ENCODE measurements around the gene GGT5.
A peak's percentile ranks its signal among the peaks of the same experiment; 100 is the strongest.
"Not testable (repeated sequence)": the region's sequence is repeated elsewhere in the genome, so short reads cannot be mapped to it uniquely, and the experiment has no call there.

Gene GGT5

GRCh38 chr22:24208012-24208749, 36.7 kb downstream of the GGT5 start:
- Mint-ChIP-seq H3K9me3 (no peaks in the 10 kb centered on the region), H3K4me3 (no peak overlapping the region), H3K27ac (peak overlapping the region; percentile 73), H3K27me3 (no peaks in the 10 kb centered on the region), H3K4me1 (ENCODE audit: low read depth) (peaks cover 25% of the 10 kb centered on the region), H3K36me3 (ENCODE audit: low read depth) (no peaks in the 10 kb centered on the region)

GRCh38 chr22:24207264-24208011, 37.4 kb downstream of the GGT5 start:
- H3K4me1 Mint-ChIP-seq (ENCODE audit: low read depth) = peaks cover 25% of the 10 kb centered on the region
- no peak overlapping the region for H3K4me3 Mint-ChIP-seq
- no peaks in the 10 kb centered on the region for H3K27me3 Mint-ChIP-seq
- no peaks in the 10 kb centered on the region for H3K36me3 Mint-ChIP-seq (ENCODE audit: low read depth)
- peak overlapping the region; percentile 73 for H3K27ac Mint-ChIP-seq
- H3K9me3 Mint-ChIP-seq = no peaks in the 10 kb centered on the region

DNA sequence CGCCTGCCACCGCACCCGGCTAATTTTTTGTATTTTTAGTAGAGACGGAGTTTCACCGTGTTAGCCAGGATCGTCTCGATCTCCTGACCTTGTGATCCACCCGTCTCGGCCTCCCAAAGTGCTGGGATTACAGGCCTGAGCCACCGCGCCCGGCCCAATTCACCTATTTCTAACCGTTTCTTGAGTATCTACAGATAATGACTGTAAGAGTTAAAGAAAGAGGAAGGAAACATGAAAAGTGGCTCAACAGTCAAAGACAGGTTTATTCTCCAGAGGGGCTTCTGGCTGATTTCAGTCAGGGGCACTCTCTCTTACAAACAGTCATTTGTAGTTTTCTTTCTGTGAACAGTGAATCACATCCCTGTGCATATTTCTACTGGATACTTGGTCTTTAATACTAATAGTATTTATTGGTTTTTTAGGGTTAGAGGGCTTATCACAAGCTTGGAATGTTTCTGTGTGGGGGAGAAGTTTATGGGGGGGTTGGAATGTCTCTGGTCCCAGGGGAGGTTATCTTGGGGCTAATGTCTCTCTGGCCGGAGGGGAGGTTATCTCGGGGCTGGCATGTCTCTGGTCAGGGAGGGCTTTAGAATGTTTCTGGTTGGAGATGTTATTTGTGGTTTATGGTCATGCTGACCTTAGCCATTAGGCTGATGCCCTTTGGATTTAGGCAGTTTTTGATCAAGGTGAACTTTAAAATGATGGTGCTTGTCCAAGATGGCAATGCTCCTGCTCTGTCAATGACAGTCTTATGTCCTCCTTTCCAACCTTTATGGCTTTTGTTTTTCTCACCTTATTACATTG, 38.2 kb downstream of the GGT5 start:
- H3K4me3 Mint-ChIP-seq; H3K27ac Mint-ChIP-seq; H3K36me3 Mint-ChIP-seq (ENCODE audit: low read depth); H3K27me3 Mint-ChIP-seq; H3K9me3 Mint-ChIP-seq: not testable (repeated sequence)
- peaks cover 25% of the 10 kb centered on the region for H3K4me1 Mint-ChIP-seq (ENCODE audit: low read depth)

- Mint-ChIP-seq H3K36me3 (ENCODE audit: low read depth) (no peaks in the 10 kb centered on the region), H3K27ac (no peak overlapping the region), H3K27me3 (no peaks in the 10 kb centered on the region), H3K4me3 (no peak overlapping the region), H3K4me1 (ENCODE audit: low read depth) (peaks cover 25% of the 10 kb centered on the region), H3K9me3 (no peaks in the 10 kb centered on the region)
These were observed 39.3 kb downstream of the GGT5 start for GRCh38 chr22:24205438-24206195.

DNA sequence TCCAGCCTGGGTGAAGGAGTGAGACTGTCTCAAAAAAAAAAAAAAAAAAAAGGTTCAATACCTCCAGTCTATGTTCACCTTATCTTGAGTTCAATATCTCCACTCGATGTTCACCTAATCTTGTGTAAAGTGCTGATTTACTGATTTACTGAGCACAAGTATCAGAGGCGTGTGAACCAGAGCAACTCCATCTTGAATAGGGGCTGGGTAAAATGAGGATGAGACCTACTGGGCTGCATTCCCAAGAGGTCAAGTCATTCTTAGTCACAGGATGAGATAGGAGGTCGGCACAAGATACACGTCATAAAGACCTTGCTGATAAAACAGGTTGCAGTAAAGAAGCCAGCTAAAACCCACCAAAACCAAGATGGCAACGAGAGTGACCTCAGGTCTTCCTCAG, 41.0 kb downstream of the GGT5 start:
- peaks cover 25% of the 10 kb centered on the region for H3K4me1 Mint-ChIP-seq (ENCODE audit: low read depth)

DNA sequence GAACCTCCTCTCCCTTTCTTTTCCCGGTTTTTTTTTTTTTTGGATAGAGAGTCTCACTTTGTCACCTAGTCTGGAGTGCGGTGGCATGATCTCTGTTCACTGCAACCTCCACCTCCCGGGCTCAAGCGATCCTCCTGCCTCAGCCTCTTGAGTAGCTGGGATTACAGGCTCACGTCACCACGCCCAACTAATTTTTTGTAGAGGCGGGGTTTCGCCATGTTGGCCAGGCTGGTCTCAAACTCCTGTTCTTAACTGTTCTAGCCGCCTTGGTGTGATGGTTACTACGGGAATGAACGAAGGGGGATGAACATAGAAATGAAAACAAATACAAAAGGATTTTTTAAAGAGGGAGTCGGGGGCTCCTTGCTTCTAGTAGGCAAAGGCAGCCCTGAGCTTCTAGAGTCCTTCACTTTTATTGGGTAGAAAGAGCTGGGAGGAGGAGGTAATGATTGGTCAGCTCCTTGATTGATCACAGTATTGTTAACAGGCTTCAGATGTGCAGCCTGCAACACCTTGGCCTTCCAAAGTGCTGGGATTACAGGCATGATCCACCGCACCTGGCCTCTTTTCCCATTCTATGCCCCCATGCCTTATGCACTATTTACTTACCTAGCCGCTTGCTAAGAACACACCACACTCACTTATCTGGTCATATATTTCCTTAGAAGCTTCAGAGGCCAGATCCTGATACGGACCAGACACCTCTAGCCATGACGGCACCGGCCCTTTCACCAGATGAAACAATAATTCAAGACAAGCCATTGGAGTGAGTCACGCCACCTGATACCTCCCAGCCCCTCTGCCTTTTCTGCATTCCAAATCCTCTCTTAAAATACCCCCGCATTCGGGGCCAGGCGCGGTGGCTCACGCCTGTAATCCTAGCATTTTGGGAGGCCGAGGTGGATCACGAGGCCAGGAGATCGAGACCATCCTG, 42.9 kb downstream of the GGT5 start:
- Mint-ChIP-seq H3K36me3 (ENCODE audit: low read depth) (no peaks in the 10 kb centered on the region), H3K9me3 (no peaks in the 10 kb centered on the region), H3K4me1 (ENCODE audit: low read depth) (peaks cover 19% of the 10 kb centered on the region), H3K27me3 (no peaks in the 10 kb centered on the region), H3K27ac (no peak overlapping the region), H3K4me3 (no peak overlapping the region)

More for the DNA sequence above, 41.0 kb downstream of the GGT5 start:
- H3K36me3 Mint-ChIP-seq (ENCODE audit: low read depth); H3K27me3 Mint-ChIP-seq; H3K4me3 Mint-ChIP-seq; H3K9me3 Mint-ChIP-seq; H3K27ac Mint-ChIP-seq: not testable (repeated sequence)

DNA sequence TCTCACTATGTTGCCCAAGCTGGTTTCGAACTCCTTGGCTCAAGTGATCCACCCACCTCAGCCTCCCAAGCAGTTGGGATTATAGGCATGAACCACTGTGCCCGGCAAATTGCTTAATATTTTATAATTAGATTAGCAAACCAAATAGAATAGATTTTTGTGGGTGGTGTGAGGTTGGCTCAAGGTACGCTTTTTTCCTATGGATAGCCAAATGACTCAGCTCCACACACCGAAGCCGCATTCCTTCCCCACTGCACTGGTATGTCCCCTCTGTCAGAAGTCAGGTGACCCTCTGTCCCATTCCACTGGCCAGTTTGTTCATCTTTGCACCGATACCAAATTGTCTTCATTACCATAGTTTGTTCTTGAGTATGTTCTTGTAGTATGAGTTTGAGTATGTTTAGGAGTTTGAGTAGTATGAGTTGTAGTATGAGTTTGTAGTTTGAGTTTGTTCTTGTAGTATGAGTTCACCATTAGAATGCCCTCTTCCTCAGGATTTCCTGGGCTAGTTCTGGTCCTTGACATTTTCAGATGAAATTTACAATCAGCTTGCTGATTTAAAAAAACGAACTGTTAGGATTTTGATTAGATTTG, 44.2 kb downstream of the GGT5 start:
- Mint-ChIP-seq H3K27ac (no peak overlapping the region), H3K27me3 (no peaks in the 10 kb centered on the region), H3K36me3 (ENCODE audit: low read depth) (no peaks in the 10 kb centered on the region), H3K4me3 (no peak overlapping the region), H3K4me1 (ENCODE audit: low read depth) (peaks cover 13% of the 10 kb centered on the region), H3K9me3 (no peaks in the 10 kb centered on the region)

DNA sequence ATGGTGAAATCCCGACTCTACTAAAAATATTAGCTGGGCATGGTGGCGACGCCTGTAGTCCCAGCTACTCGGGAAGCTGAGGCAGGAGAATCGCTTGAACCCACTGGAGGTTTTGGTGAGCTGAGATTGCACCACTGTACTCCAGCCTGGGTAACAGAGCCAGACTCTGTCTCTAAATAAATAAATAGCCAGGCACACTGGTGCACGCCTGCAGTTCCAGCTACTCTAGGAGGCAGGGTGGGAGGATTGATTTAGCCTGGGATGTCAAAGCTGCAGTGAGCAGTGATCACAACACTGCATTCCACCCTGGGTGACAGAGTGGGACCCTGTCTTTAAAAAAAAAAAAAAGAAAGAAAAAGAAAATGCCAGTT, 46.2 kb downstream of the GGT5 start:
- H3K9me3 Mint-ChIP-seq = no peaks in the 10 kb centered on the region
- no peaks in the 10 kb centered on the region for H3K36me3 Mint-ChIP-seq (ENCODE audit: low read depth)
- H3K27me3 Mint-ChIP-seq = no peaks in the 10 kb centered on the region
- H3K4me3 Mint-ChIP-seq = no peak overlapping the region
- H3K27ac Mint-ChIP-seq = no peak overlapping the region
- peaks cover 9% of the 10 kb centered on the region for H3K4me1 Mint-ChIP-seq (ENCODE audit: low read depth)

- no peaks in the 10 kb centered on the region for H3K27me3 Mint-ChIP-seq
- no peaks in the 10 kb centered on the region for H3K4me1 Mint-ChIP-seq (ENCODE audit: low read depth)
- no peaks in the 10 kb centered on the region for H3K36me3 Mint-ChIP-seq (ENCODE audit: low read depth)
- H3K4me3 Mint-ChIP-seq = no peak overlapping the region
- no peak overlapping the region for H3K27ac Mint-ChIP-seq
- no peaks in the 10 kb centered on the region for H3K9me3 Mint-ChIP-seq
These were observed 53.0 kb downstream of the GGT5 start for GRCh38 chr22:24191893-24192292.

DNA sequence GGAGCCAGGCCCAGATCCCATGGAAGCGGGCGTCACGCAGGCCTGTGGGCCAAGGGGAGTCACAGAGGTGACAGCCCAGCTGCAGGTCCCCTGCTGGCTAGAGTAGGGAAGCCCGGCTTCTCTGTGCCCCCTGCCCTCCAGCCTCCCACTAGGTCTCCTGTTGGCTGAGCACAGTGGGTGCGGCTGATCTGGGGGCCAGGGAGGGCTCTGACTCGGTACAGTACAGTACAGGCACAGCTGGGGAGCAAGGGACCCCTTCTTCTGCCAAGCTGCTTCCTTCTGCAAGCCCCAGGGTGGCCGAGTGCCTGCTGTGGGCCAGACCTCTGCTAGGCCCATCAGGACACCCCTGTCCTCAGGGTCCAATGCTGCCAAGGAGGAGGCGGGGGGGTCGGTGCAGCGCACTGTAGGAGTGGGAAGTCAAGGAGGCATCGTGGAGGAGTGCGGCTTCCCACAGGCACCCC, 53.5 kb downstream of the GGT5 start:
- Mint-ChIP-seq H3K9me3 (no peaks in the 10 kb centered on the region), H3K4me1 (ENCODE audit: low read depth) (no peaks in the 10 kb centered on the region), H3K4me3 (no peak overlapping the region), H3K27me3 (no peaks in the 10 kb centered on the region), H3K27ac (no peak overlapping the region), H3K36me3 (ENCODE audit: low read depth) (no peaks in the 10 kb centered on the region)

GRCh38 chr22:24190596-24191208, 54.2 kb downstream of the GGT5 start:
- H3K27ac Mint-ChIP-seq = no peak overlapping the region
- H3K27me3 Mint-ChIP-seq = no peaks in the 10 kb centered on the region
- no peaks in the 10 kb centered on the region for H3K36me3 Mint-ChIP-seq (ENCODE audit: low read depth)
- H3K4me1 Mint-ChIP-seq (ENCODE audit: low read depth) = no peaks in the 10 kb centered on the region
- H3K9me3 Mint-ChIP-seq = no peaks in the 10 kb centered on the region
- no peak overlapping the region for H3K4me3 Mint-ChIP-seq

DNA sequence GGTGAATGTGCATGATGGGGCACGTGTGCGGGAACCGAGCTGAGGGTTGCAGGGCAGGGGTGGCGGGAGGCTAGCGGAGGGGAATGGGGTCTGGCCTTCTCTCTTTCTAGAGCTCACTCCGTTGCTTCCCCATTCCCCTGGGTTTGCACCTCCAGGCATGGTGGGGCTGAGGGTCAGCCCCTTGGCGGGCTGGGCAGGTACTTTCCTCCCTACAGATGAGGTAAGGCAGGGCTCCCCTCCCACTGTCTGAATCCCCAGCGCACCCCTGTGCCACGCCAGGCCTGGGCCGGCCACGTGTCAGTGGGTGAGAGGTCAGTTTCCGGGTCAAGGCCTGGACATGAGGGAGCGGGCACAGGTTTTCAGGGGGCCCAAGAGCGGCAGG, 54.7 kb downstream of the GGT5 start:
- H3K4me1 Mint-ChIP-seq (ENCODE audit: low read depth) = no peaks in the 10 kb centered on the region
- no peaks in the 10 kb centered on the region for H3K9me3 Mint-ChIP-seq
- H3K4me3 Mint-ChIP-seq = no peak overlapping the region
- no peaks in the 10 kb centered on the region for H3K36me3 Mint-ChIP-seq (ENCODE audit: low read depth)
- H3K27me3 Mint-ChIP-seq = no peaks in the 10 kb centered on the region
- no peak overlapping the region for H3K27ac Mint-ChIP-seq
